Measurements from ENCODE around the gene CPA4.

DNA sequence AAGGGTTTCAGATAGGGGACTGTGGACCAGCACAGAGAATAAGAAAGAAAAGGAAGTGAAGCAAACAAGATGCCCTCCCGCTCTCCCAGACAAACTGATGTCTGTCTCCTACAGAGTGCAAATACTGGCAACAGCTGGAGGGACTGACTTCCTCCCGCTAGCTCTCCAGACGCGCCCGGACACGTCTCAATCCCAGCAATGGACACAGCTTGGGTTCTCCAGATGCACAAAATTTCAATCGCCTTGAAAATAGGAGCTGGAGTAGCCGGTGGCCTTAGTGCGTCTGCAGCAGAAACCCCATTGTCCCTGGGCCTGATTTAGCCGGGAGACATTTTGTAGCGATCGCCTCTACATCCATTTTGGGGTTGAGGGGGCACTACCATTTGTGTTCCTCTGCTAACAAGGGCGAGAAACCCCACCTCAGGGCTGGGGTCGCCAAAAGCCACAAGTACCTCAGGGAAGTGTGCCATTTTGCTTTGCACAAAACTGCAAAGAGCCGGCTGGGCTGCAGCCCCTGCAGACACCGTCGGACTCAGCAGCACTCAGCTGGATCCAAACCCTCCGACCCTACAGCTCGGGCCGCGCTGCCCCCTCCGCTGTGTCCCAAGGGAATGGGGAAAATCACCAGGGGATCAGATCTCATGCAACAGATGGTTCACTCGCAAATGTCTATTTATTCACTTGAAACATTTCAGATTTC lies 20.4 kb upstream of the CPA4 start:
- no peak for TF ChIP-seq EZH2 (IDR thresholded peaks at IDR 0.05; ENCODE audit: insufficient read depth, poor library complexity, severe bottlenecking)
- TF ChIP-seq EZH2phosphoT487 (IDR thresholded peaks at IDR 0.05; ENCODE audit: insufficient read depth, low read depth) = no peak
